ENCODE measurements around the gene ATL2.
"Not testable (repeated sequence)": the region's sequence is repeated elsewhere in the genome, so short reads cannot be mapped to it uniquely, and the experiment has no call there.

ATL2 gene

GRCh38 chr2:38387887-38388286, 10.8 kb upstream of the ATL2 start:
- no peak for DNase-seq

- no peak for DNase-seq
Observed at GRCh38 chr2:38386821-38387220, 9.7 kb upstream of the ATL2 start.

- DNase-seq, result peak; percentile 16
Observed at GRCh38 chr2:38386377-38386776, 9.3 kb upstream of the ATL2 start.

- DNase-seq, result no peak
Observed at GRCh38 chr2:38384338-38384737, 7.3 kb upstream of the ATL2 start.

GRCh38 chr2:38383741-38384140, 6.7 kb upstream of the ATL2 start:
- DNase-seq, result not testable (repeated sequence)

GRCh38 chr2:38381381-38382143, 4.5 kb upstream of the ATL2 start:
- DNase-seq, result no peak

GRCh38 chr2:38380397-38381130, 3.5 kb upstream of the ATL2 start:
- no peak for DNase-seq

- DNase-seq, result peak; percentile 80
Observed at GRCh38 chr2:38376346-38377049, 575 bp downstream of the ATL2 start.

- DNase-seq, result no peak
Observed at GRCh38 chr2:38375696-38376345, 1.3 kb downstream of the ATL2 start.

- DNase-seq, result no peak
Observed at GRCh38 chr2:38374984-38375383, 2.1 kb downstream of the ATL2 start.

- DNase-seq, result no peak
Observed at GRCh38 chr2:38371235-38371634, 5.8 kb downstream of the ATL2 start.

- no peak for DNase-seq
Observed at GRCh38 chr2:38370664-38371063, 6.4 kb downstream of the ATL2 start.

GRCh38 chr2:38362232-38362631, 14.8 kb downstream of the ATL2 start:
- DNase-seq, result no peak

- no peak for DNase-seq
Observed at GRCh38 chr2:38360177-38360576, 16.9 kb downstream of the ATL2 start.

- no peak for DNase-seq
Observed at GRCh38 chr2:38353402-38353801, 23.7 kb downstream of the ATL2 start.

- no peak for DNase-seq
Observed at GRCh38 chr2:38352336-38352735, 24.7 kb downstream of the ATL2 start.

GRCh38 chr2:38345323-38346038, 31.6 kb downstream of the ATL2 start:
- DNase-seq, result no peak

- no peak for DNase-seq
Observed at GRCh38 chr2:38344813-38345212, 32.3 kb downstream of the ATL2 start.

GRCh38 chr2:38343212-38343611, 33.9 kb downstream of the ATL2 start:
- no peak for DNase-seq

- DNase-seq, result no peak
Observed at GRCh38 chr2:38336621-38337020, 40.5 kb downstream of the ATL2 start.

GRCh38 chr2:38330754-38331153, 46.3 kb downstream of the ATL2 start:
- DNase-seq, result no peak

- DNase-seq, result no peak
Observed at GRCh38 chr2:38327580-38327979, 49.5 kb downstream of the ATL2 start.

GRCh38 chr2:38323623-38324022, 53.5 kb downstream of the ATL2 start:
- DNase-seq, result no peak
